Prostate gland (tissue), 2 donors: Measurements from ENCODE around the gene AFF2.

Experiments used
- POLR2AphosphoS5 ChIP-seq: sonication (generic); formaldehyde crosslinking; IDR thresholded peaks from one replicate; pipeline ENCODE4 v1.6.1; 2017; ENCODE audit warnings: antibody characterized with exemption
- TF ChIP-seq, protein P1 (sequence below), 4 experiments: fragments of 200-600 bp in 2 of 4; fragments of 450-650 bp in 2 of 4; sonication (generic) in 2 of 4; IDR thresholded peaks; 1 replicate in 3 of 4; 2 replicates in 1 of 4; pipeline ENCODE4 v1.5.1; 2016 to 2019; ENCODE audit warnings: antibody characterized with exemption in 4 of 4, mild to moderate bottlenecking in 2 of 4, moderate library complexity in 2 of 4

DNA sequence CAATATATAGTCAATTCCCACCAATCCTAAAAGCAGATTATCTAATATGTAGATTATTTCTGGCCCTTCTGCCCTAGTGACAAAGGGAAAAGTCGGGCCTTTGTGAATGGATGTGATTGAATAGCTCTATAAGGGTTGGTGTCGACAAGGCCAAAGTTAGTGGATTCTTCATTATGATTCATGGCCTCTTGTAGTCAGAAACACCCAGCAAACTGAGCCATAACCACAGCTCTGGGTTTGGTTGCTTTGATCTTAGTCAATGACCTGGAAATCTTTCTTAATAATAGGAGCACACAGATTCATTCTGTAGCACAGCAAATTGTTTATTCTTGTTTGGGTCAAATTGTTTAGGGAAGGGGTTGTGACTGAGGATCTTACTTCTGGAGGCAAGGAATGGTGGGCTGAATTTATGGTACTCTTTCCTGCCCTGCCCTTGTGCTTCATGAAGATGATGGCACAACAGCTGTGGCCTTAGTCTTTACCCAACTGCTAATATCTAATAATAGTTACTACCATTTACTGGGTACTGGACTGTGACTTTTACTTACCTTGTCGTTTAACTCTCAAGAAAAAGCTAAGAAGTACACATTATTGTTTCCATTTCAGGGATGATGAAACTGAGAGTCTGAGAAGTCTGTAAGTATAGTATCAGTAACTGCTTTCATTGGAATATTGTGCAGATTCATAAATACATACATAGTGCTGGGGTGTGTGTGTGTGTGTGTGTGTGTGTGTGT, 74.0 kb downstream of the AFF2 start:
- TF ChIP-seq, protein P1, sequence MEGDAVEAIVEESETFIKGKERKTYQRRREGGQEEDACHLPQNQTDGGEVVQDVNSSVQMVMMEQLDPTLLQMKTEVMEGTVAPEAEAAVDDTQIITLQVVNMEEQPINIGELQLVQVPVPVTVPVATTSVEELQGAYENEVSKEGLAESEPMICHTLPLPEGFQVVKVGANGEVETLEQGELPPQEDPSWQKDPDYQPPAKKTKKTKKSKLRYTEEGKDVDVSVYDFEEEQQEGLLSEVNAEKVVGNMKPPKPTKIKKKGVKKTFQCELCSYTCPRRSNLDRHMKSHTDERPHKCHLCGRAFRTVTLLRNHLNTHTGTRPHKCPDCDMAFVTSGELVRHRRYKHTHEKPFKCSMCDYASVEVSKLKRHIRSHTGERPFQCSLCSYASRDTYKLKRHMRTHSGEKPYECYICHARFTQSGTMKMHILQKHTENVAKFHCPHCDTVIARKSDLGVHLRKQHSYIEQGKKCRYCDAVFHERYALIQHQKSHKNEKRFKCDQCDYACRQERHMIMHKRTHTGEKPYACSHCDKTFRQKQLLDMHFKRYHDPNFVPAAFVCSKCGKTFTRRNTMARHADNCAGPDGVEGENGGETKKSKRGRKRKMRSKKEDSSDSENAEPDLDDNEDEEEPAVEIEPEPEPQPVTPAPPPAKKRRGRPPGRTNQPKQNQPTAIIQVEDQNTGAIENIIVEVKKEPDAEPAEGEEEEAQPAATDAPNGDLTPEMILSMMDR (IDR thresholded peaks at IDR 0.05) = no peak
- no peak for TF ChIP-seq POLR2AphosphoS5
